ENCODE measurements around the gene POMP. TPM values are rescaled to one million over a fixed set of nuclear protein-coding genes. Genes with fewer than 3 reads are reported as not detected.

POMP gene
- polyA plus RNA-seq, 3 donors = 31.3 to 153 (median 145) TPM

- TF ChIP-seq, protein P1, sequence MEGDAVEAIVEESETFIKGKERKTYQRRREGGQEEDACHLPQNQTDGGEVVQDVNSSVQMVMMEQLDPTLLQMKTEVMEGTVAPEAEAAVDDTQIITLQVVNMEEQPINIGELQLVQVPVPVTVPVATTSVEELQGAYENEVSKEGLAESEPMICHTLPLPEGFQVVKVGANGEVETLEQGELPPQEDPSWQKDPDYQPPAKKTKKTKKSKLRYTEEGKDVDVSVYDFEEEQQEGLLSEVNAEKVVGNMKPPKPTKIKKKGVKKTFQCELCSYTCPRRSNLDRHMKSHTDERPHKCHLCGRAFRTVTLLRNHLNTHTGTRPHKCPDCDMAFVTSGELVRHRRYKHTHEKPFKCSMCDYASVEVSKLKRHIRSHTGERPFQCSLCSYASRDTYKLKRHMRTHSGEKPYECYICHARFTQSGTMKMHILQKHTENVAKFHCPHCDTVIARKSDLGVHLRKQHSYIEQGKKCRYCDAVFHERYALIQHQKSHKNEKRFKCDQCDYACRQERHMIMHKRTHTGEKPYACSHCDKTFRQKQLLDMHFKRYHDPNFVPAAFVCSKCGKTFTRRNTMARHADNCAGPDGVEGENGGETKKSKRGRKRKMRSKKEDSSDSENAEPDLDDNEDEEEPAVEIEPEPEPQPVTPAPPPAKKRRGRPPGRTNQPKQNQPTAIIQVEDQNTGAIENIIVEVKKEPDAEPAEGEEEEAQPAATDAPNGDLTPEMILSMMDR (IDR thresholded peaks at IDR 0.05) = no peak
- H3K9ac ChIP-seq (ENCODE audit: insufficient read depth, low read length, poor library complexity, severe bottlenecking) = no peak overlapping the region
- H3K4me1 Mint-ChIP-seq = peaks cover 18% of the 10 kb centered on the region
- no peaks in the 10 kb centered on the region for H3K27me3 ChIP-seq (ENCODE audit: control insufficient read depth in 2 of 2, insufficient read depth in 2 of 2, low read length in 2 of 2)
- 85% methylated on average over 5 of the region's 6 CpGs for WGBS (ENCODE audit: insufficient coverage)
- H3K9me3 Mint-ChIP-seq = peaks cover 0 to 2% (median 0%) of the 10 kb centered on the region in 7 donors
- no peaks in the 10 kb centered on the region for H4K20me1 ChIP-seq (ENCODE audit: insufficient read depth, low read length)
- peaks cover 0 to 4% (median 0%) of the 10 kb centered on the region in 3 donors for H3K27me3 Mint-ChIP-seq (ENCODE audit: low read depth in 3 of 3)
- no peaks in the 10 kb centered on the region for H3K79me2 ChIP-seq (ENCODE audit: insufficient read depth, low read length)
- peaks cover 16 to 20% of the 10 kb centered on the region in 2 donors for H3K4me1 ChIP-seq (ENCODE audit: control insufficient read depth in 1 of 2, insufficient read depth in 2 of 2, low read length in 2 of 2)
- no peak overlapping the region for H3K27ac ChIP-seq (ENCODE audit: low read depth in 1 of 2, low read length in 2 of 2)
- H3K36me3 ChIP-seq (replicated peaks in 1 of 2; ENCODE audit: control insufficient read depth in 1 of 2, insufficient read depth in 2 of 2, low read length in 2 of 2) = no peaks in the 10 kb centered on the region
- no peaks in the 10 kb centered on the region for H3K9me3 ChIP-seq (replicated peaks in 1 of 2; ENCODE audit: control insufficient read depth in 1 of 2, insufficient read depth in 1 of 2, low read length in 2 of 2)
- H3K36me3 Mint-ChIP-seq = no peaks in the 10 kb centered on the region
- H3K4me3 ChIP-seq (replicated peaks in 1 of 3; ENCODE audit: low read depth in 2 of 3, low read length in 3 of 3) = no peak overlapping the region
- H2AFZ ChIP-seq (ENCODE audit: insufficient read depth, low read depth, low read length, poor library complexity, severe bottlenecking) = no peak overlapping the region
- no peak overlapping the region for H3K4me2 ChIP-seq (replicated peaks; ENCODE audit: extremely low read depth, low read length, poor library complexity, severe bottlenecking)
- H3K4me3 Mint-ChIP-seq = no peak overlapping the region
- H3K27ac Mint-ChIP-seq = peak overlapping the region in 3 of 7 donors; percentile 48 to 88 (median 82)
- intact Hi-C loops (cut with micrococcal nuclease) = no loop called here
- peak in 1 of 3 donors; percentile 10 for DNase-seq
These were observed 47.9 kb upstream of the POMP start for GRCh38 chr13:28610996-28611395.

- DNase-seq = peak; percentile 54 to 97 (median 77)
- intact Hi-C loops (cut with micrococcal nuclease) = no loop called here
- Mint-ChIP-seq H3K27me3 (ENCODE audit: low read depth in 3 of 3) (peaks cover 0 to 4% (median 0%) of the 10 kb centered on the region in 3 donors), H3K27ac (peak overlapping the region in 6 of 7 donors; percentile 6 to 88 (median 78)), H3K4me3 (no peak overlapping the region), H3K36me3 (no peaks in the 10 kb centered on the region), H3K9me3 (peaks cover 0 to 2% (median 0%) of the 10 kb centered on the region in 7 donors), H3K4me1 (peaks cover 18% of the 10 kb centered on the region)
- Histone ChIP-seq H3K79me2 (ENCODE audit: insufficient read depth, low read length) (no peaks in the 10 kb centered on the region), H4K20me1 (ENCODE audit: insufficient read depth, low read length) (no peaks in the 10 kb centered on the region), H3K9ac (ENCODE audit: insufficient read depth, low read length, poor library complexity, severe bottlenecking) (no peak overlapping the region), H3K27me3 (ENCODE audit: control insufficient read depth in 2 of 2, insufficient read depth in 2 of 2, low read length in 2 of 2) (no peaks in the 10 kb centered on the region), H3K9me3 (replicated peaks in 1 of 2; ENCODE audit: control insufficient read depth in 1 of 2, insufficient read depth in 1 of 2, low read length in 2 of 2) (no peaks in the 10 kb centered on the region), H3K4me1 (ENCODE audit: control insufficient read depth in 1 of 2, insufficient read depth in 2 of 2, low read length in 2 of 2) (peaks cover 16 to 20% of the 10 kb centered on the region in 2 donors), H2AFZ (ENCODE audit: insufficient read depth, low read depth, low read length, poor library complexity, severe bottlenecking) (no peak overlapping the region), H3K4me2 (replicated peaks; ENCODE audit: extremely low read depth, low read length, poor library complexity, severe bottlenecking) (no peak overlapping the region), H3K4me3 (replicated peaks in 1 of 3; ENCODE audit: low read depth in 2 of 3, low read length in 3 of 3) (no peak overlapping the region), H3K36me3 (replicated peaks in 1 of 2; ENCODE audit: control insufficient read depth in 1 of 2, insufficient read depth in 2 of 2, low read length in 2 of 2) (no peaks in the 10 kb centered on the region), H3K27ac (ENCODE audit: low read depth in 1 of 2, low read length in 2 of 2) (peak overlapping the region; percentile 22 to 65)
- 83% methylated on average over 1 of the region's 7 CpGs for WGBS (ENCODE audit: insufficient coverage)
- TF ChIP-seq, protein P1 (IDR thresholded peaks at IDR 0.05) = no peak
These were observed 47.2 kb upstream of the POMP start for GRCh38 chr13:28611654-28612131.
